Measurements from ENCODE around the gene CLIC1. TPM values are rescaled to one million over a fixed set of nuclear protein-coding genes. Genes with fewer than 3 reads are reported as not detected.

The CLIC1 gene
- total and polyA plus RNA-seq, 10 of the 15 experiments (the other 5 are each of a cell fraction or from before 2014, with no cell fraction given) = 446 to 1,266 (median 636) TPM

DNA sequence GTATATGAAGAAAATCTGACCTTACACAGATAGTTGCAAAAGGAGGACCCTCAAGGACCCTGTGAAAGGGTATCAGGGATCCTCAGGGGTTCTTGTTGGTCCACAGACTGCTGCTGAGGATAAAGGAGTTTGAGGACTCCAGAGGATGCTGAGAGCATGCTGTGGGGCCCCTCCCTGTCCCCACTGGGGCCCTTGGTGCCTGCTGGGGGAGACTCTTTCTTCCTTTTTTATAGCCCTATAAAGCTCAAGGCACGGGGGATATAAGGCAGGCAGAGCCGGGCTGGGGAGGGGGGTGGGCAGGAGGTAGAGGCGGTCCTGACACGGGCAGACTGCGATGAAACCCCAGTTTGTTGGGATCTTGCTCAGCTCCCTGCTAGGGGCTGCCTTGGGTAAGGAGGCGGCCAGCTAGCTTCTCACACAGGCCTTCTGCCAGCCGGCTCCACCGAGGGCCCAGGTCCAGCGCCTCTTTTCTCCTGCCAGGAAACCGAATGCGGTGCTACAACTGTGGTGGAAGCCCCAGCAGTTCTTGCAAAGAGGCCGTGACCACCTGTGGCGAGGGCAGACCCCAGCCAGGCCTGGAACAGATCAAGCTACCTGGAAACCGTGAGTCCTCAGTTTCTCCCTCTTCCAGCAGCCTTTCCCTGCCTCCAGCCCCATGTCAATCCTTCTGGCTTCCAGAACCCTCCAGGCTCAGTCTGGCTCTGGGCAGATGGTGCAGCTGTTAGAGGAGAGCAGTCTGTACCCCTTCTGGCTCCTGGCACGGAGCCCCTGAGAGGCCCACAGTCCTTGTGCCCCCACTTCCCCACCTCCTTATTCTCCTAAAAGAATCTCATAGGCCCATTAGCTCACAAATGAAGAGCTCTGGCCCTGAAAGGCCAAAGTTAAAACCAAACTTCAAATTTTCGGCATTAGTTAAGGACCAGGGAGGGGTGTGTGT is 21.0 kb downstream of the CLIC1 start, which contains the start of gene LY6G6D:
LY6G6D (plus strand) TSS at position 327 of the 937 bp plus-strand sequence; CDS start at position 335, 8 bp downstream.
- FAIRE-seq (no peak), DNase-seq (ENCODE audit: low read depth, low spot score) (no peak), ATAC-seq (no peak)
- CTCF ChIA-PET = interaction anchor here (0.8 to 1.4 kb wide), 3 partner anchors 10 to 55 kb away, joined by 3 read pairs; partner anchors contain the start of gene LY6G5C
- Histone ChIP-seq H3K27ac (ENCODE audit: control insufficient read depth, insufficient read depth) (no peak within 1 kb of the TSS), H3K36me3 (ENCODE audit: control insufficient read depth in 2 of 2, insufficient read depth in 2 of 2, low read length in 1 of 2) (no peaks in the 10 kb centered on the region), H2AFZ (ENCODE audit: control insufficient read depth, low read depth, low read length) (no peak within 1 kb of the TSS), H3K27me3 (replicated peaks in 1 of 2; ENCODE audit: control insufficient read depth in 2 of 2, insufficient read depth in 2 of 2, low read length in 1 of 2) (peaks cover 0 to 2% of the 10 kb centered on the region in 2 experiments; a peak in 3 of 4 replicates), H3K79me2 (ENCODE audit: control insufficient read depth, insufficient read depth, low read length) (no peaks in the 10 kb centered on the region), H3K4me3 (no peak within 1 kb of the TSS), H3K4me1 (ENCODE audit: control insufficient read depth, insufficient read depth, low read length) (no peaks in the 10 kb centered on the region), H3K9ac (ENCODE audit: control insufficient read depth, insufficient read depth, low read length) (no peak within 1 kb of the TSS), H3K4me2 (ENCODE audit: control insufficient read depth, insufficient read depth) (no peak within 1 kb of the TSS), H3K9me3 (replicated peaks; ENCODE audit: control insufficient read depth, insufficient read depth, low read length) (no peaks in the 10 kb centered on the region), H4K20me1 (ENCODE audit: control insufficient read depth, insufficient read depth) (no peaks in the 10 kb centered on the region)
- in situ Hi-C loops (cut with MboI) = no loop called here
- POLR2A ChIA-PET = interaction anchor here (0.6 to 1.3 kb wide), 2 partner anchors 43 to 55 kb away, joined by 3 to 4 read pairs; no protein-coding TSS in a partner anchor
- WGBS (ENCODE audit: insufficient coverage, insufficient replicate concordance, low lambda C conversion rate, missing lambda C conversion rate) = 32% methylated on average over 16 of the region's 16 CpGs
- SMC1A ChIA-PET (ENCODE audit: uncharacterized antibody, unreplicated experiment) = interaction anchor here (2.1 kb wide), 1 partner anchor 9 kb away, joined by 7 read pairs; the partner anchor contains the start of gene MPIG6B
- BruUV-seq (replicated peaks) = no TSS peak
- intact Hi-C loops (cut with micrococcal nuclease; ENCODE audit: unreplicated experiment) = no loop called here
- RAD21 ChIA-PET (ENCODE audit: unreplicated experiment) = no interaction called here
- TF ChIP-seq, protein P1, sequence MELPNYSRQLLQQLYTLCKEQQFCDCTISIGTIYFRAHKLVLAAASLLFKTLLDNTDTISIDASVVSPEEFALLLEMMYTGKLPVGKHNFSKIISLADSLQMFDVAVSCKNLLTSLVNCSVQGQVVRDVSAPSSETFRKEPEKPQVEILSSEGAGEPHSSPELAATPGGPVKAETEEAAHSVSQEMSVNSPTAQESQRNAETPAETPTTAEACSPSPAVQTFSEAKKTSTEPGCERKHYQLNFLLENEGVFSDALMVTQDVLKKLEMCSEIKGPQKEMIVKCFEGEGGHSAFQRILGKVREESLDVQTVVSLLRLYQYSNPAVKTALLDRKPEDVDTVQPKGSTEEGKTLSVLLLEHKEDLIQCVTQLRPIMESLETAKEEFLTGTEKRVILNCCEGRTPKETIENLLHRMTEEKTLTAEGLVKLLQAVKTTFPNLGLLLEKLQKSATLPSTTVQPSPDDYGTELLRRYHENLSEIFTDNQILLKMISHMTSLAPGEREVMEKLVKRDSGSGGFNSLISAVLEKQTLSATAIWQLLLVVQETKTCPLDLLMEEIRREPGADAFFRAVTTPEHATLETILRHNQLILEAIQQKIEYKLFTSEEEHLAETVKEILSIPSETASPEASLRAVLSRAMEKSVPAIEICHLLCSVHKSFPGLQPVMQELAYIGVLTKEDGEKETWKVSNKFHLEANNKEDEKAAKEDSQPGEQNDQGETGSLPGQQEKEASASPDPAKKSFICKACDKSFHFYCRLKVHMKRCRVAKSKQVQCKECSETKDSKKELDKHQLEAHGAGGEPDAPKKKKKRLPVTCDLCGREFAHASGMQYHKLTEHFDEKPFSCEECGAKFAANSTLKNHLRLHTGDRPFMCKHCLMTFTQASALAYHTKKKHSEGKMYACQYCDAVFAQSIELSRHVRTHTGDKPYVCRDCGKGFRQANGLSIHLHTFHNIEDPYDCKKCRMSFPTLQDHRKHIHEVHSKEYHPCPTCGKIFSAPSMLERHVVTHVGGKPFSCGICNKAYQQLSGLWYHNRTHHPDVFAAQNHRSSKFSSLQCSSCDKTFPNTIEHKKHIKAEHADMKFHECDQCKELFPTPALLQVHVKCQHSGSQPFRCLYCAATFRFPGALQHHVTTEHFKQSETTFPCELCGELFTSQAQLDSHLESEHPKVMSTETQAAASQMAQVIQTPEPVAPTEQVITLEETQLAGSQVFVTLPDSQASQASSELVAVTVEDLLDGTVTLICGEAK (IDR thresholded peaks at IDR 0.05; ENCODE audit: borderline replicate concordance) = no peak
- TF ChIP-seq IRF4 (IDR thresholded peaks at IDR 0.05; ENCODE audit: low read depth, low read length) (no peak), CBX5 (IDR thresholded peaks at IDR 0.05; ENCODE audit: low read depth) (no peak), RB1 (IDR thresholded peaks at IDR 0.05; ENCODE audit: borderline replicate concordance) (no peak), ESRRA (IDR thresholded peaks at IDR 0.05; ENCODE audit: low read length) (no peak), SP1 (IDR thresholded peaks at IDR 0.05; ENCODE audit: low read depth, low read length) (no peak), ZNF217 (IDR thresholded peaks at IDR 0.05) (no peak), RFX5 (IDR thresholded peaks at IDR 0.05; ENCODE audit: low read depth, low read length) (no peak), DPF2 (IDR thresholded peaks at IDR 0.05) (no peak)
- TF ChIP-seq, protein P2, sequence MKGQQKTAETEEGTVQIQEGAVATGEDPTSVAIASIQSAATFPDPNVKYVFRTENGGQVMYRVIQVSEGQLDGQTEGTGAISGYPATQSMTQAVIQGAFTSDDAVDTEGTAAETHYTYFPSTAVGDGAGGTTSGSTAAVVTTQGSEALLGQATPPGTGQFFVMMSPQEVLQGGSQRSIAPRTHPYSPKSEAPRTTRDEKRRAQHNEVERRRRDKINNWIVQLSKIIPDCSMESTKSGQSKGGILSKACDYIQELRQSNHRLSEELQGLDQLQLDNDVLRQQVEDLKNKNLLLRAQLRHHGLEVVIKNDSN (IDR thresholded peaks at IDR 0.05; ENCODE audit: borderline replicate concordance, extremely low read length, insufficient read depth, low read depth, low read length) = no peak
- TF ChIP-seq, protein P3, sequence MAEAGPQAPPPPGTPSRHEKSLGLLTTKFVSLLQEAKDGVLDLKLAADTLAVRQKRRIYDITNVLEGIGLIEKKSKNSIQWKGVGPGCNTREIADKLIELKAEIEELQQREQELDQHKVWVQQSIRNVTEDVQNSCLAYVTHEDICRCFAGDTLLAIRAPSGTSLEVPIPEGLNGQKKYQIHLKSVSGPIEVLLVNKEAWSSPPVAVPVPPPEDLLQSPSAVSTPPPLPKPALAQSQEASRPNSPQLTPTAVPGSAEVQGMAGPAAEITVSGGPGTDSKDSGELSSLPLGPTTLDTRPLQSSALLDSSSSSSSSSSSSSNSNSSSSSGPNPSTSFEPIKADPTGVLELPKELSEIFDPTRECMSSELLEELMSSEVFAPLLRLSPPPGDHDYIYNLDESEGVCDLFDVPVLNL (IDR thresholded peaks at IDR 0.05; ENCODE audit: low read depth, low read length) = no peak
- TF ChIP-seq, protein P4, sequence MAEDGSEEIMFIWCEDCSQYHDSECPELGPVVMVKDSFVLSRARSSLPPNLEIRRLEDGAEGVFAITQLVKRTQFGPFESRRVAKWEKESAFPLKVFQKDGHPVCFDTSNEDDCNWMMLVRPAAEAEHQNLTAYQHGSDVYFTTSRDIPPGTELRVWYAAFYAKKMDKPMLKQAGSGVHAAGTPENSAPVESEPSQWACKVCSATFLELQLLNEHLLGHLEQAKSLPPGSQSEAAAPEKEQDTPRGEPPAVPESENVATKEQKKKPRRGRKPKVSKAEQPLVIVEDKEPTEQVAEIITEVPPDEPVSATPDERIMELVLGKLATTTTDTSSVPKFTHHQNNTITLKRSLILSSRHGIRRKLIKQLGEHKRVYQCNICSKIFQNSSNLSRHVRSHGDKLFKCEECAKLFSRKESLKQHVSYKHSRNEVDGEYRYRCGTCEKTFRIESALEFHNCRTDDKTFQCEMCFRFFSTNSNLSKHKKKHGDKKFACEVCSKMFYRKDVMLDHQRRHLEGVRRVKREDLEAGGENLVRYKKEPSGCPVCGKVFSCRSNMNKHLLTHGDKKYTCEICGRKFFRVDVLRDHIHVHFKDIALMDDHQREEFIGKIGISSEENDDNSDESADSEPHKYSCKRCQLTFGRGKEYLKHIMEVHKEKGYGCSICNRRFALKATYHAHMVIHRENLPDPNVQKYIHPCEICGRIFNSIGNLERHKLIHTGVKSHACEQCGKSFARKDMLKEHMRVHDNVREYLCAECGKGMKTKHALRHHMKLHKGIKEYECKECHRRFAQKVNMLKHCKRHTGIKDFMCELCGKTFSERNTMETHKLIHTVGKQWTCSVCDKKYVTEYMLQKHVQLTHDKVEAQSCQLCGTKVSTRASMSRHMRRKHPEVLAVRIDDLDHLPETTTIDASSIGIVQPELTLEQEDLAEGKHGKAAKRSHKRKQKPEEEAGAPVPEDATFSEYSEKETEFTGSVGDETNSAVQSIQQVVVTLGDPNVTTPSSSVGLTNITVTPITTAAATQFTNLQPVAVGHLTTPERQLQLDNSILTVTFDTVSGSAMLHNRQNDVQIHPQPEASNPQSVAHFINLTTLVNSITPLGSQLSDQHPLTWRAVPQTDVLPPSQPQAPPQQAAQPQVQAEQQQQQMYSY (CRISPR knock-in tag; IDR thresholded peaks at IDR 0.05) = no peak

Data from GM12878 (cell line).